ENCODE results near the gene EFCAB12. TPM values are rescaled to one million over a fixed set of nuclear protein-coding genes. Genes with fewer than 3 reads are reported as not detected.
"Not testable (repeated sequence)": the region's sequence is repeated elsewhere in the genome, so short reads cannot be mapped to it uniquely, and the experiment has no call there.

Gene EFCAB12
- total RNA-seq, 4 donors from 2014 or later, result 0.08 to 0.47 TPM; not detected in 2

- TF ChIP-seq POLR2AphosphoS5 (IDR thresholded peaks at IDR 0.05) (no peak), CTCF (IDR thresholded peaks at IDR 0.05) (no peak), POLR2A (IDR thresholded peaks at IDR 0.05) (no peak), EP300 (IDR thresholded peaks at IDR 0.05) (no peak)
- 55 to 80% methylated on average over 3 to 6 of the region's 6 CpGs for WGBS, 2 donors (ENCODE audit: low coverage in 1 of 2)
- no peak for ATAC-seq
- H3K27me3 ChIP-seq, result no peaks in the 10 kb centered on the region
- no peaks in the 10 kb centered on the region for H3K9me3 ChIP-seq
- no peak overlapping the region for H3K4me3 ChIP-seq
- peaks cover 0 to 81% of the 10 kb centered on the region in 2 donors for H3K36me3 ChIP-seq
- peaks cover 0 to 45% (median 8%) of the 10 kb centered on the region in 3 donors for H3K4me1 ChIP-seq
- no peak overlapping the region for H3K27ac ChIP-seq
These were observed 35.2 kb downstream of the EFCAB12 start for GRCh38 chr3:129393271-129393670.

- 60% methylated on average over 1 of the region's 8 CpGs; no CpG with 5 or more reads in 1 of the 2 donors for WGBS, 2 donors (ENCODE audit: low coverage in 1 of 2)
- H3K36me3 ChIP-seq, result peaks cover 0 to 91% of the 10 kb centered on the region in 2 donors
- not testable (repeated sequence) for ATAC-seq
These were observed 36.1 kb downstream of the EFCAB12 start for GRCh38 chr3:129392106-129392887.

GRCh38 chr3:129391583-129391982, 36.9 kb downstream of the EFCAB12 start:
- H3K9me3 ChIP-seq, H3K4me3 ChIP-seq, H3K27me3 ChIP-seq, H3K27ac ChIP-seq, ATAC-seq: not testable (repeated sequence)
- Histone ChIP-seq H3K36me3 (peaks cover 0 to 92% of the 10 kb centered on the region in 2 donors), H3K4me1 (peaks cover 0 to 29% (median 4%) of the 10 kb centered on the region in 3 donors)
- WGBS, 2 donors (ENCODE audit: low coverage in 1 of 2), result 100% methylated on average over 1 of the region's 4 CpGs; no CpG with 5 or more reads in 1 of the 2 donors

More at GRCh38 chr3:129392106-129392887, 36.1 kb downstream of the EFCAB12 start:
- H3K27me3 ChIP-seq, H3K9me3 ChIP-seq, H3K4me3 ChIP-seq: not testable (repeated sequence)
- Histone ChIP-seq H3K4me1 (peaks cover 0 to 36% (median 4%) of the 10 kb centered on the region in 3 donors), H3K27ac (peak overlapping the region in 1 of 4 donors; percentile 2)

GRCh38 chr3:129389572-129389937, 38.9 kb downstream of the EFCAB12 start:
- peak overlapping the region in 3 of 4 donors; percentile 24 to 66 (median 42) for H3K27ac ChIP-seq

GRCh38 chr3:129388791-129389571, 39.5 kb downstream of the EFCAB12 start:
- ATAC-seq, result peak; percentile 59
- Histone ChIP-seq H3K27ac (peak overlapping the region in 3 of 4 donors; percentile 42 to 66 (median 45)), H3K4me1 (peaks cover 0 to 13% (median 4%) of the 10 kb centered on the region in 3 donors), H3K36me3 (peaks cover 0 to 82% of the 10 kb centered on the region in 2 donors)
- H3K9me3 ChIP-seq, H3K27me3 ChIP-seq, H3K4me3 ChIP-seq: not testable (repeated sequence)
- 20 to 60% methylated on average over 1 to 7 of the region's 8 CpGs for WGBS, 2 donors (ENCODE audit: low coverage in 1 of 2)

More at GRCh38 chr3:129389572-129389937, 38.9 kb downstream of the EFCAB12 start:
- ATAC-seq, result no peak
- Histone ChIP-seq H3K4me1 (peaks cover 0 to 13% (median 4%) of the 10 kb centered on the region in 3 donors), H3K36me3 (peaks cover 0 to 86% of the 10 kb centered on the region in 2 donors), H3K9me3 (no peaks in the 10 kb centered on the region), H3K4me3 (no peak overlapping the region), H3K27me3 (no peaks in the 10 kb centered on the region)
- no peak for TF ChIP-seq POLR2AphosphoS5 (IDR thresholded peaks at IDR 0.05)
- TF ChIP-seq POLR2A (IDR thresholded peaks at IDR 0.05), result no peak
- no peak for TF ChIP-seq EP300 (IDR thresholded peaks at IDR 0.05)
- TF ChIP-seq CTCF (IDR thresholded peaks at IDR 0.05), result no peak
- 80 to 83% methylated on average over 2 of the region's 3 CpGs for WGBS, 2 donors (ENCODE audit: low coverage in 1 of 2)

DNA sequence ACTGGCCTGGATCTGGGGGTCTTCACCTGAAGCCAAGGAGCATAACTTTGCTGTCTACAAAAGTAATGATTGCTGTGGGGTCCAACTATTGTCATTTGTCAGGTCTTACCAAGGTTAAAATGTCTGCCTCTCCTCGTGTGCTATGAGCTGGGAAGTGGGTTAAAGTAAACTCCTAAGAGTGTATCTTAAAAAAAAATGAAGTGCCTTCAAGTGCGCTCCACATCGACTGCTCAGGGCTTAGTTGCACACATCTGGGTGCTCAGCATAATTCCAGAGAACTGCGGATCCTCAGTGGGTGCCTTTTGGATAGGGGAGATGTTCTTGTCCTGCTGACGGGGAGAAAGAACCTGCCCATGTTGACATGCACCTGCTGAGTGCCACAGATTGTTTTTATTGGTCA, 40.9 kb downstream of the EFCAB12 start:
- peaks cover 0 to 69% of the 10 kb centered on the region in 2 donors for H3K36me3 ChIP-seq
- TF ChIP-seq POLR2AphosphoS5 (IDR thresholded peaks at IDR 0.05) (no peak), POLR2A (IDR thresholded peaks at IDR 0.05) (no peak), CTCF (IDR thresholded peaks at IDR 0.05) (no peak), EP300 (IDR thresholded peaks at IDR 0.05) (no peak)
- no peak overlapping the region for H3K4me3 ChIP-seq
- no peak for ATAC-seq
- no peak overlapping the region for H3K27ac ChIP-seq
- 81 to 85% methylated on average over 2 to 5 of the region's 5 CpGs for WGBS, 2 donors (ENCODE audit: low coverage in 1 of 2)
- peaks cover 0 to 7% (median 4%) of the 10 kb centered on the region in 3 donors for H3K4me1 ChIP-seq
- H3K27me3 ChIP-seq, result no peaks in the 10 kb centered on the region
- no peaks in the 10 kb centered on the region for H3K9me3 ChIP-seq

Measured in gastroesophageal sphincter (tissue), 4 donors.